Astrocyte (in vitro differentiated cells and primary cell): ENCODE data around the gene SSUH2.

ENCODE experiments used
- EZH2 ChIP-seq: IDR thresholded peaks from 2 replicates; pipeline ENCODE4 v1.6.1; 2012; ENCODE audit warnings: mild to moderate bottlenecking, low read length, inconsistent platforms; ENCODE audit not compliant: insufficient read depth
- TF ChIP-seq, protein P1 (sequence below): IDR thresholded peaks from 2 replicates; pipeline ENCODE4 v1.5.1; 2011; ENCODE audit warnings: low read depth, mild to moderate bottlenecking, inconsistent platforms, low read length, moderate library complexity; ENCODE audit not compliant: insufficient read depth

DNA sequence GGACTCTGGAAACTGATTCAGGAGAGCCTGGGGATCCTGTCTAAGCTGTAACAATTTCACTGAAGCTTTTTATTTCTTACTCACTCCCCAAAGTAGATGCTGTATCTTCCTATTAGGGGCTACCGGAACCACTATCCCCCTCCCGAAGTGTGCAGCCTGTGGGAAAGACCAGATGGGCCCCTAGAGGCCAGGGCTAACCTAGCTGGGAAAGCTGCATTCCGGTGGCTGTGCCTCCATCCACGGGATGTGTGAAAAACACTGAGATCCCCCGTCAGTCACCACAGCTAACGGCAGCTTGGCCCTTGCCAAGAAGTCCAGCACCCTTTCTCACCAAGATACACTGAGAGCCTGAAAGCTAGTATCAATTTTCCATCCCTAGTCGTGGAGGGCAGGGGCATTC lies 3.1 kb downstream of the SSUH2 start:
- TF ChIP-seq, protein P1, sequence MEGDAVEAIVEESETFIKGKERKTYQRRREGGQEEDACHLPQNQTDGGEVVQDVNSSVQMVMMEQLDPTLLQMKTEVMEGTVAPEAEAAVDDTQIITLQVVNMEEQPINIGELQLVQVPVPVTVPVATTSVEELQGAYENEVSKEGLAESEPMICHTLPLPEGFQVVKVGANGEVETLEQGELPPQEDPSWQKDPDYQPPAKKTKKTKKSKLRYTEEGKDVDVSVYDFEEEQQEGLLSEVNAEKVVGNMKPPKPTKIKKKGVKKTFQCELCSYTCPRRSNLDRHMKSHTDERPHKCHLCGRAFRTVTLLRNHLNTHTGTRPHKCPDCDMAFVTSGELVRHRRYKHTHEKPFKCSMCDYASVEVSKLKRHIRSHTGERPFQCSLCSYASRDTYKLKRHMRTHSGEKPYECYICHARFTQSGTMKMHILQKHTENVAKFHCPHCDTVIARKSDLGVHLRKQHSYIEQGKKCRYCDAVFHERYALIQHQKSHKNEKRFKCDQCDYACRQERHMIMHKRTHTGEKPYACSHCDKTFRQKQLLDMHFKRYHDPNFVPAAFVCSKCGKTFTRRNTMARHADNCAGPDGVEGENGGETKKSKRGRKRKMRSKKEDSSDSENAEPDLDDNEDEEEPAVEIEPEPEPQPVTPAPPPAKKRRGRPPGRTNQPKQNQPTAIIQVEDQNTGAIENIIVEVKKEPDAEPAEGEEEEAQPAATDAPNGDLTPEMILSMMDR: no peak
- TF ChIP-seq EZH2: no peak
